IPS-15b (cell line): ENCODE data around the gene MAP2K5.

Experiments used
- H3K27me3 ChIP-seq: one replicate; pipeline ENCODE4 v1.6.1; 2013; ENCODE audit warnings: low read length; ENCODE audit not compliant: control insufficient read depth, insufficient read depth
- H3K36me3 ChIP-seq: one replicate; pipeline ENCODE4 v1.6.1; 2013; ENCODE audit warnings: low read length; ENCODE audit not compliant: control insufficient read depth, insufficient read depth
- H3K4me1 ChIP-seq: one replicate; pipeline ENCODE4 v1.6.1; 2013; ENCODE audit warnings: mild to moderate bottlenecking, low read length; ENCODE audit not compliant: control insufficient read depth, insufficient read depth
- H3K4me3 ChIP-seq: one replicate; pipeline ENCODE4 v1.5.1; 2013; ENCODE audit warnings: low read depth, low read length
- H3K9ac ChIP-seq: one replicate; pipeline ENCODE4 v1.6.1; 2013; ENCODE audit warnings: low read depth, mild to moderate bottlenecking, low read length
- H3K9me3 ChIP-seq: one replicate; pipeline ENCODE4 v1.6.1; 2013; ENCODE audit warnings: mild to moderate bottlenecking, low read length; ENCODE audit not compliant: control insufficient read depth, insufficient read depth

The MAP2K5 gene

GRCh38 chr15:67722030-67722817, 179.7 kb downstream of the MAP2K5 start:
- peaks cover 3% of the 10 kb centered on the region for H3K4me1 ChIP-seq
- H3K9ac ChIP-seq = no peak overlapping the region
- no peaks in the 10 kb centered on the region for H3K36me3 ChIP-seq
- H3K4me3 ChIP-seq = no peak overlapping the region
- H3K27me3 ChIP-seq = no peaks in the 10 kb centered on the region
- no peaks in the 10 kb centered on the region for H3K9me3 ChIP-seq

GRCh38 chr15:67723294-67724024, 181.0 kb downstream of the MAP2K5 start:
- Histone ChIP-seq H3K36me3 (no peaks in the 10 kb centered on the region), H3K27me3 (no peaks in the 10 kb centered on the region), H3K4me1 (peaks cover 4% of the 10 kb centered on the region), H3K9ac (no peak overlapping the region), H3K4me3 (no peak overlapping the region), H3K9me3 (no peaks in the 10 kb centered on the region)

DNA sequence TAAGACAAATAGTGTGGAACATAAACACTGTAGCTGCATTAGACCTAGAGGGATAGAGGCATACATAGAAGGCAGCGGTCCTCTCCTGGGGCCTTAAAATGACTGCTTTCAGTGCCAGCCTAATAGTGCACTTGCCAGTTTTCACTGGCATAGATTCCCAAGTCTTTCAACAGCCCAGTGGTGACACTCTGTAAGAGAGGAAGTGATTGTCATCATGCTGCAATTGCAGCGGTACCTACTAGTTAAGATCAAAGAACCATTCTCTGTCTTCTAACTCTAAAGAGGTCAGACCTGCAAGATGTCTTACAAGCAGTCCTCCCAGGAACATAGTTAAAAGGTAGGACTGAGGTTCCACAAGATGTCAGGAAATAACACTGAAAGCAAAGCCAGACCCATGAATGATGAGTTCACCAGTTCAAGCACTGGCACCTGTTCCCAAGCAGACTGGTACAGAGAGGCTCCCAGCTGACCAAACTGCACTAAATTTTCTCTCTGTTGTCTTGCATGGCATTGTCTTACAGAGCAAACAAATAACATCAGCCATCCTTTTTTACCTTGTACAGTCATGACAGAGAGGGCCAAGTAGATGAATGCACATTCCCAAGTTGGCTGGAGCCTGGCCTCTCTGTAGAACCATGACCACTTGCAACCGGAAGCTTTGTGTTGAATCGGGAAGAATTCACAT, 182.3 kb downstream of the MAP2K5 start:
- H3K9me3 ChIP-seq = no peaks in the 10 kb centered on the region
- peaks cover 7% of the 10 kb centered on the region for H3K4me1 ChIP-seq
- no peak overlapping the region for H3K4me3 ChIP-seq
- H3K9ac ChIP-seq = no peak overlapping the region
- H3K36me3 ChIP-seq = no peaks in the 10 kb centered on the region
- no peaks in the 10 kb centered on the region for H3K27me3 ChIP-seq

GRCh38 chr15:67730135-67730534, 187.6 kb downstream of the MAP2K5 start:
- H3K4me3 ChIP-seq = no peak overlapping the region
- no peaks in the 10 kb centered on the region for H3K36me3 ChIP-seq
- H3K9me3 ChIP-seq = no peaks in the 10 kb centered on the region
- H3K4me1 ChIP-seq = peaks cover 22% of the 10 kb centered on the region
- no peaks in the 10 kb centered on the region for H3K27me3 ChIP-seq
- H3K9ac ChIP-seq = no peak overlapping the region

- Histone ChIP-seq H3K9me3 (no peaks in the 10 kb centered on the region), H3K36me3 (no peaks in the 10 kb centered on the region), H3K4me1 (peaks cover 22% of the 10 kb centered on the region), H3K4me3 (no peak overlapping the region), H3K27me3 (no peaks in the 10 kb centered on the region), H3K9ac (no peak overlapping the region)
These were observed 188.7 kb downstream of the MAP2K5 start for GRCh38 chr15:67731112-67731721.

- no peak overlapping the region for H3K4me3 ChIP-seq
- no peaks in the 10 kb centered on the region for H3K9me3 ChIP-seq
- H3K27me3 ChIP-seq = no peaks in the 10 kb centered on the region
- peaks cover 22% of the 10 kb centered on the region for H3K4me1 ChIP-seq
- no peaks in the 10 kb centered on the region for H3K36me3 ChIP-seq
- H3K9ac ChIP-seq = no peak overlapping the region
These were observed 189.7 kb downstream of the MAP2K5 start for GRCh38 chr15:67732164-67732563.

GRCh38 chr15:67732671-67733374, 190.3 kb downstream of the MAP2K5 start:
- Histone ChIP-seq H3K9me3 (no peaks in the 10 kb centered on the region), H3K27me3 (no peaks in the 10 kb centered on the region), H3K36me3 (no peaks in the 10 kb centered on the region), H3K9ac (peak overlapping the region; percentile 16), H3K4me1 (peaks cover 22% of the 10 kb centered on the region), H3K4me3 (no peak overlapping the region)

DNA sequence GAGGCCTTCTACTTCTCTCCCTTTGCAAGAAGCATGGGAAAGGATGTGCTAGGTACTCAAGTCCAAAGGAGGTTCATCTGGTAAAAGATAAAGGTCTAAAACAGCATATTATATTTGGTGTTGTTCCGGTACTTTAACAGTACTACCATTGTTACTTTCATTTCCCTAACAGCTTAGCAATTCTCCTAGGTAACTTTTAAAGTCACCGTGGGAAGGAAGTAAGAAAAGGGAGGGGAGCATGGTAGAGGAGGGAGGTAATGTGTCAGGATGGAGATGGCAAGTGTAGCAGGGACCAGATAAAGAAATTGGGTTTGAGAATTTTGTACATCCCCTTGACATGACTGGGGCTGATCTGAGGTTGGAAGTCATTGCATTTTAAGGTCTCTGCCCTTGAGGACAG, 193.4 kb downstream of the MAP2K5 start:
- Histone ChIP-seq H3K27me3 (no peaks in the 10 kb centered on the region), H3K9me3 (no peaks in the 10 kb centered on the region), H3K4me3 (no peak overlapping the region), H3K9ac (no peak overlapping the region), H3K36me3 (no peaks in the 10 kb centered on the region), H3K4me1 (peaks cover 14% of the 10 kb centered on the region)

- Histone ChIP-seq H3K36me3 (no peaks in the 10 kb centered on the region), H3K9ac (no peak overlapping the region), H3K4me1 (peaks cover 8% of the 10 kb centered on the region), H3K9me3 (no peaks in the 10 kb centered on the region), H3K4me3 (no peak overlapping the region), H3K27me3 (no peaks in the 10 kb centered on the region)
These were observed 194.3 kb downstream of the MAP2K5 start for GRCh38 chr15:67736810-67737209.

DNA sequence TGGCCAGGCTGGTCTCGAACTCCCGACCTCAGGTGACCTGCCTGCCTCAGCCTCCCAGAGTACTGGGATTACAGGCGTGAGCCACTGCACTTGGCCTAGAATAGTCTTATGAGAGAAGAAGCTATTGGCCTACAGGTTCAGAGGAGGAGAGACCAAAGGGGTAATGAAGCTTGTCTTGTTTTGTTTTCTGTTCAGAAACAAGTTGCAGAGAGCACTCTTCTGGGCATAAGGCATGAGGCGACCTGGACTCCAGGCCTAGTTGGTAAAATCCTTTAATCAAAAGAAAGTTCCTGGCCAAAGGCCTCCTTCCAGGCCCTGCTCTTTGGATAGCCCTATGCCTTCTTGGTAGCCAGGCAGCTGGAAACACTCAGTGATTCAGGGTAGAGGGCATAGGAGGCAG, 195.6 kb downstream of the MAP2K5 start:
- H3K4me1 ChIP-seq = peaks cover 4% of the 10 kb centered on the region
- H3K36me3 ChIP-seq = no peaks in the 10 kb centered on the region
- no peak overlapping the region for H3K4me3 ChIP-seq
- H3K27me3 ChIP-seq = no peaks in the 10 kb centered on the region
- no peak overlapping the region for H3K9ac ChIP-seq
- no peaks in the 10 kb centered on the region for H3K9me3 ChIP-seq

- Histone ChIP-seq H3K9me3 (no peaks in the 10 kb centered on the region), H3K36me3 (no peaks in the 10 kb centered on the region), H3K9ac (no peak overlapping the region), H3K27me3 (no peaks in the 10 kb centered on the region), H3K4me3 (no peak overlapping the region), H3K4me1 (no peaks in the 10 kb centered on the region)
These were observed 197.9 kb downstream of the MAP2K5 start for GRCh38 chr15:67740405-67740804.
